Heart left ventricle (tissue), 13 donors: ENCODE results near the gene MAML2.

Experiments used
- CTCF ChIP-seq, 12 donors: fragments of 200-600 bp; sonication (generic) in 4 of 12; IDR thresholded peaks; one replicate each; pipeline versions ENCODE4 v1.5.0 to v1.8.0; 2018 to 2022; ENCODE audit warnings: antibody characterized with exemption in 12 of 12, mild to moderate bottlenecking in 5 of 12
- POLR2A ChIP-seq, 2 donors: fragments of 450-650 bp; IDR thresholded peaks; one replicate each; pipeline ENCODE4 v1.6.1; 2017; ENCODE audit warnings: antibody characterized with exemption in 2 of 2, mild to moderate bottlenecking in 2 of 2, moderate library complexity in 2 of 2
- donor health status: ischemic (EF 13 %, LVEDD 7.1; RV severe dilation, severe dysfunction).
- donor health status: DM: no; HTN: yes; CAD: no.
- donor health status: DM: no; HTN: no; CAD: no.
- donor health status: ischemic (EF 25% LVEDD 6.9; RV normal size, moderate dysfunction).
- donor health status: ischemic (EF 25% LVEDD 5.7; RV mildly dilated, moderate dysfunction).
- donor health status: ischemic (EF 35%, LVEDD 5.7; RV mildly dilated, moderate dysfunction).
- donor health status: nonischemic (EF 11% LVEDD 7.7; RV severe dilation, severe dysfunction).
- donor health status: DM: yes; HTN: yes; CAD: no.
- donor health status: PGD.
- donor health status: ischemic (EF 29% LVEDD 5.4; RV normal size, mild dysfunction).
- donor health status: nonischemic (EF 23%, LVEDD 6.1; RV moderate dilation, normal function).

GRCh38 chr11:96136613-96137298, 206.2 kb downstream of the MAML2 start:
- TF ChIP-seq CTCF (IDR thresholded peaks at IDR 0.05) (no peak), POLR2A (IDR thresholded peaks at IDR 0.05) (no peak)
